GM21381 (cell line): ENCODE results near the gene TMEM272.
A peak's percentile ranks its signal among the peaks of the same experiment; 100 is the strongest.

ENCODE experiments used
- ATAC-seq: cut with Tn5 transposase; IDR thresholded peaks from one replicate; pipeline ENCODE4 v1.9.1; 2021; ENCODE audit warnings: mild to moderate bottlenecking, moderate library complexity; ENCODE audit not compliant: unreplicated experiment

The TMEM272 gene

DNA sequence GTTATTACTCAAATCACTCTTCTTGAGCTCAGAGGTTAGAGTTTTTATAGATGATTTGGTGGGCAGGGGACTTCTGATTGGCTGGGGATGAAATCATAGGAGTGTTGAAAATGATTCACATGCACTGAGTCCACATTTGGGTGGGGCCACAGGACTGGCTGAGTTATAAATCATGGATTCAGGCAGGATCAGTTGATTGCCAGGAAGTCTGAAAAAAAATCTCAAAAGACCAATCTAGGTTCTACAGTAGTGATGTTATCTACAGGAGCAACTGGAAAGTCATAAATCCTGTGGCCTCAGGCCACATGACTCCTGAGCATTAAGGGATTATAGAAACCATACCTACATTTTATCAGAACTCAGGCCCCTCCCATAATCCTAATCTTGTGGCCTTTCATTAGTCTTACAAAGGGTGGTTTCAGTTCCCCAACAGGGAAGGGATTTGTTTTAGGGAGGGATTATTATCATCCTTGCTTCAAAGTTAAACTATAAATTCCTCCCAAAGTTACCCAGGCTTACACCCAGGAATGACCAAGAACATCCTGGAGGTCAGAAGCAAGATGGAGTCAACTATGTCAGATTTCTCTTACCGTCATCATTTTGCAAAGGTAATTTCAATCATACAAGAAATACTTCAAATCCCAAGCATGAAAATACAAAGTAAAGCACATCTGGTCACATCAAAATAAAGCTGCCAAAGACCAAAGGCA lies 11.2 kb upstream of the TMEM272 start:
- no peak for ATAC-seq

DNA sequence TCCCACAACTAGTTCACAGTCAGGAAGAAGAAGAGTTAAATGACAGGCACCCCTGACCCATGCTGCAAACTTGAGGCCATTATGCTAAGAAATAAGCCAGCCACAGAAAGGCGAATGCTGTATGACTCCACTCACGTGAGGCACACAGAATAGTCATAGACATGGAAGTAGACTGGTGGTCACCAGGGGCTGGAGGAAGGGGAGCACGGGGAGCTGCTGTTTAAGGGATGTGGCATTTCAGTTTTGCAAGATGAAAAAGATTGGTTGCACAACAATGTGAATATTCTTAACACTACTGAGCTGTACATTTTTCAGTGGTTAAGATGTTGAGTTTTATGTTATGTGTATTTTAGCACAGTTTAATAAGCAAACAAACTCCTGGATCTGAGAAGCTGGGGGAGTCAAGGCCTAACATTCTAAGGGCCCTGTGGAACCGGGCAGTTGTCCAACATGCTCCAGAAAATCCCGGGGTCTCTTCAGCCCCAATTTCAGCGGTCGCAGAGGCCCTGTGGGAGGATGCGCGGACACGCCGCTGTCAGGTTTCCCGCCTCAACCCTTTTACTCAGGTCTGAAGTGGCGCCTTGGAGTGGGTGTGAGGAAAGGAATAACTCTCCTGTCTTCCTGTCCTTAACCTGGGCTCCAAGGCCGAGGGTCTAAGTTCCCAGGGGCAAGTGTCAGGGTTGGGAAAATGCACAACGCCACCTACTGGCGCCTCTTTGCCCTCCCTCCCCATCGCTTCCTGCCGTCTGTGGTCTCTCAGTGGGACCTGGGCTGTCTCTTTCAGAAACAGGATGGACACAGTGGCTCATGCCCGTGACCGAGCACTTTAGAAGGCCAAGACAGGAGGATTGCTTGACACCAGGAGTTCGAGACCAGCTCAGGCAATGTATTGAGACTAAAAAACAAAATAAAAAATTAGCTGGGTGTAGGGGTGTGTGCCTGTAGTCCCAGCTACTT lies 4.4 kb upstream of the TMEM272 start:
- no peak for ATAC-seq

DNA sequence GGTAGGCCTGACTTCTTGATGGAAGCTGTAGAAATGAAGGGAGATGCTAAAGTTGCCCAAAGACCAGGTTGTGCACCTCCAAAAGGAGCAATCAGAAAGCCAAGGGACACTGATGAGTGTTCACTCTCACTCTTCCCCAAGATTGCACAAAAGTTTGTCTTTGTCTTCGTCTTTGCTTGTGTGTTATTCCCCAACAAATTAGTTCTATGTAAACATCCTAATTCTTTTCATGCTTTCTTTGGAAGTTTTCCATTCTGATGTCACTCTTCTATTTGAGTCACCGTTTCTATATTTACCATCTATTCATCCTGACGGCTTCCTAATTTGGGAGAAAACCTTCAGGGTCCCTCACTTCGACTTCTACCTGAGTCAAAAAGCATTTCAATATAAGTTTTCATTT lies 3.7 kb upstream of the TMEM272 start:
- ATAC-seq: no peak

DNA sequence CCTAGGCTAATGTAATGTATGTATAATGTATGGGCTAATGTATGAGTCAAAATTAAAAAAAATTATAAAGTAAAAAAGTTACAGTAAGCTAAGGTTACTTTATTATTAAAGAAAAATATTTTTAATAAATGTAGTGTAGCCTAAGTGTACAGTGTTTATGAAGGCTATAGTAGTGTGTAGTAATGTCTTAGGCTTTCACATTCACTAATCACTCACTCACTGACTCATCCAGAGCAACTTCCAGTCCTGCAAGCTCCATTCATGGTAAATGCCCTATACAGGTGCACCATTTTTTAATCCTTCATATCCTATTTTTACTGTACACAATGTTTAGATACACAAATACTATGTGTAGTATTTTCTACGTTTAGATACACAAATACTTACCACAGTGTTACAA lies 1.8 kb upstream of the TMEM272 start:
- no peak for ATAC-seq

DNA sequence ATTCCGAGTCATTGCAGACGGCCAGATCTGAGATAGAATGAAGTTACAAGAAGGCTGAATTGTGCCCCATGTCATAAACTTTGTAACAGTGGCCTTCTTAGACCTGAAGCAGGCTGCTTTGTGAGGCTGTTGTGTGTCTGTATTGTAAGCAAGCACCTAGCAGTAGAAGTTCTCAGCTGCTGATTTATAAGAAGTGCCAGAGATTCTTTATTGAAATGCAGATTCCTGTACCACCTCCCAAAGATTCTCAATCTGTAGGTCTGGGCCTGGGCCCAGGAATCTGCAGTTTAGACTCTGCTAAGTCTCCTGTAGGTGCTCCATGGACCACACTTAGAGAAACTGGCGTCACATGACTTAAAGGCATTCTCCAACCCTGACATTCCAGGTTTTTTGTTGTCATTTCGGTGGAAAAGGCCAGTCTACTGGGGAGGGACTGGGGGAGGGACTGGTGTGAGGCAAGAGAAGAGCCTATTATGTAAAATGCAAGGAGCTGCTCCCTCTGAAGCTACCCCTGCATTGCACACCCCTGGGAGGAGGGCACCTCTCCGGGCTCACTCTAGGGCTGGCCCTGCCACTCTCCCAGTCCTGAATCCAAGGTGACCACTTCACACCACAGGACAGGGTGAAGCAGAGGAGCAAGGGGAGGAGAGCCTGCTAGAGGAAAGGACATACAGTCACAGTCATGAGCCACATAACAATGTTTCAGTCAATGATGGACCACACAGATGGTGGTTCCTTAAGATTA lies 769 bp upstream of the TMEM272 start:
- ATAC-seq: no peak

DNA sequence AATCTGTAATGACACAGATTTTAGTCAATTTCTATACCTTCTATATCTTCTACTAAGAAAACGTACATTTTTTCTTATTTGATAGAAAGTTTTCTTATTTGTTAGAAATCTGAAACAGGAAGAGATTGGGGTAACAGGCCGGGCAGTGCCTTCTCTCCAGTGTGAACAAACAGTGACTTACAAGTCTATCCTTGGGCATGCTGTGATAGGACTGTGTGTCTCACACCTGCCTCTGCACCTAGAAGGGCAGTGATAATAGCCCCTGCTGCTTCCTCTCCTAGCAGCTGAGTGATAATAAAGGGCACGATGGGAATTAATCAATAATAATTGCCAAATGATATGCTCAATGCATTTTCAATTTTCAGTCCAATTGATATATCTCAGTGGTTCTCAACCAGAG lies 1.4 kb downstream of the TMEM272 start:
- ATAC-seq: no peak

DNA sequence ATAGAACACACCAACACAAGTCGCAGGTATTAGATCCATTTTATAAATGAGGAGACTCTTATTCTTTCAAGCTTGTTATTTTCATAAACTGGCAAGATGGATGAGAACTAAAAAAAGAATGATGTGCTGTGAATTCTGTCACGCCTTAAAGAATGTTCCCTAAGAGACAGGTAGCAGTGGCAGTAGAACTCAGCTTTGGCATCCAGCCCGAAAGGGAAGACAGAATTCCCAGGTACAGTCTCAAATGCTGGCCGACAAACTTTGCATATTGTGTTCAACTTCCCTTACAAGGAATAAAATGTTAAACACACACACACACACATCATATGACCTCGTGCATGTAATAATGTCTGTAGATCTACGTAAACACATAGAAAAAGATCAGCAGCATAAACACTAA lies 3.2 kb downstream of the TMEM272 start:
- no peak for ATAC-seq

DNA sequence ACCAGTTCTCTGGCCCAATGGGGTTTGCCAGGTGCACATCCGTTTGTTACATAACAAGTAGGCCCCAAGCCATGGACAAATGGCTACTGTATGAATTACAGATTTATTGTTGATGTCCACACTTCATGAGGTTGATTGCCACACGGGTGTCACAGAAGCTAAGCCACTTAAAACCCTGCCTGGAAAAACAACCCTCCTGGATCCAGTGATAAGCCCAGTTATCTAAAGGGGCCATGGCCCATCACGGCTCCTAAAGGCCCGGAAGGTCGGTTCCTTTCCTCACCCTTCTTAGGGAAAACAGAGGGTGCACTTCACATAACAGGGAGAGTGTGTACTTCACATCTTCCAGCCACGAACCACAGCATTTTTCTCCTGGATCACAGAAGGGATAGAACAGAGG lies 4.1 kb downstream of the TMEM272 start:
- ATAC-seq: no peak

DNA sequence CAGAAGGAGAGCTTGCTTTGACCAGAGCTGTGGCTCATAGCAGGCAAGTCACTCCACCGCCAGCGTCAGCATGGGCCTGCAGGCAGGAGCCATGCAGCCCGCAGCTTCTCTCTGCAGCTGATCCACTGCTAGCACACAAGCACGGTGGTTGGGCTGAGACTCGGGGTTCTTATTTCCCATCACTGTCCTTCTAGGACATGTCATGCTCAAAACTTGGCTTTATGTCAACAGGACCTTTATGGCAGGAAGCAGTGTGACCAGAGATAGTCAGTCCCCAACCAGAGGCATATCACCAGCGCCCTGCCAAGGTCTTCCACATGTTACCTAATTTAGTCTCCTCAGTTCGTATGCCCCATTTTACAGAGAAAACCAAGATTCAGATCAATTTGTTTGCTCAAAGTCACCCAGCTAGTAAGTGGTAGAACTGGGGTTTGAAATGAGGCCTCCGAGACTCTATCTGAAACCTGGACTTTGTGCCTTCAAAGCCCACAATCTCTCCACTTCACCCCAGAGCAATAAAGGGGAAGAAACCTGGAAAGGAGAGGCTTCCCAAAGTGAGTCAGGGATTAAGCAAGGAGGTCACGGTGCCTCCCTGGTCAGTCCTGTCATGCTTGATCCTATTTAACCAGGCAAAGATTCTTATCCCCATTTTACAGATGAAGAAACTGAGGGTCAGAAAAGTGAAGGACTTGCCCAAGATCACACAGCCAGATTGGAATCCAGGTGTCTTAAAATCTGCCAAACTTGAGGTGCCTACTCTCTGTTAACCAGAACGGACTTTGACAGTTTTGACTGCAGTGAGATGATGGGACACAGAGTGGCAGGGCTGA lies 5.1 kb downstream of the TMEM272 start:
- ATAC-seq: no peak

DNA sequence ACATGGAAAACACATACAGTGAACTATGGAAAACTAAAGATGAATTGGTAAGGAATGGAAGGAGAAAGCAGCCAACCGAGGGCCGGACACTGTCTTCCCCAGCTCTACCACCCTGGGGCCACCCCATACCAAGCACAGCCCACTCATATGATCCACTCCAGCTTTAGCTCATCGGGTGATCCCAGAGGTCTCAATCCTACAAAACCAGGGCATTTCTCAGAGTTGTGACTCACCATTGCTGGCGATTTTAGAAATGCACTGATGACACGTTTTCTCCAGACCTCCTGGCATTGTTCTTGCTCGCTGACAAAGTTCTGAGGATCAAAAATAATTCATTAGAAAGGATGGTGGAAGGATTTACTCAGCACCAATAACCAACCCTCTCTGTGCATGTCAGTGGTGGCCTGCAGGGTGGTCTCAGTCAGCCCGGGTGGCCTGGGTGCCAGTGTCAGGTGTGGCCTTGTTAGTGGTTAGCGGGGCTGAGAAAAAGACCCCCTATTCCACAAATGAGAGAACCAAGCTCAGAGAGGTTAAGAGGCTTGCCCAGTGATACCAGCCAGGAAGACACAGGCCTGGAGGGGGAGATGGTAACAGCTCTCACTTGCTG lies 6.6 kb downstream of the TMEM272 start:
- no peak for ATAC-seq

DNA sequence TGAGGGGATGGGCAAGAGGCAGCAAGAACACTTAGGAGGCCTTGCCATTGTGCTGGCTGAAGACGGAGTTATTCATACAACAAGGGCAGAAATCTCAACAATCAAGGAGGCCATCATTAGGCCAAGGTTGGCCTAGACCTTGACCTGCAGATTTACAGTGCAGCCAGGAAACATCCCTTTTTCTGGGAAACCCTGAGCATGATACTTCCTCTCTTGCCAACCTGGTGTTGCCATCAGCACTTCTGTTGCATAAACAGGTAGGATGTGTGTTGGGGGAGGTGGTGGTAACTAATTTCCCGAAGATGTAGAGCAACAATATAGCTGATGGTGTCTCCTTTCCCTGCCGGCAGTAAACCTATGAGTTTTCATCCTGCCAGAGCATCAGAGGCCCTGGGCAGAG lies 8.0 kb downstream of the TMEM272 start:
- no peak for ATAC-seq

DNA sequence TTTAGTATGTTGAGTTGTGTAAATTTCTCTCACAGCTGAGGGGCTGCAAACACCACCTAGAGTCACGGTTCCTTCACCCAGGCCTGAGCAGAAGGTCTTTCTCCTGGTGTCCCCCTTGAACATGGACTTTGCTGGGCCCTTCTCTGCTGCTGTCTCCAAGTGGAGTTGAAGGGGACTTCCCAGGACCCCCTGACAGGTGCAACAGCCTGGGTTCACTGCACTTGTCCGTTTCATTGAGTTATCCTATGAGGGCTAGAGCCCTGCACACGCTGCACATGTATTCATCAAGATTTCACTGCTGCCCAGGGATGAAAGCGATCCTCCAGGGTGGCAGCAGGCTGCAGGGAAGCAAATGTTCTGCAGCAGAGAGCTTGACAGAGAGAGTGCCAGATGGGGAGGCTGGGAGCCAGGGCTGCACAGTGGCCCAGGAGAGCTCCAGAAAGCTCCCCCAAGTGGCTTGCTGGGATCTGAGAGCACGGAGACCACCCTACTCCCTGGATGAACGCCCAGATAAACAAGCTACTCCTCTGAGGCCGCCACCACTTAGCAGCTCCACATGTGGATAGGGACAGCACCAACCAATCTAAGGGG lies 10.3 kb downstream of the TMEM272 start:
- ATAC-seq: no peak

DNA sequence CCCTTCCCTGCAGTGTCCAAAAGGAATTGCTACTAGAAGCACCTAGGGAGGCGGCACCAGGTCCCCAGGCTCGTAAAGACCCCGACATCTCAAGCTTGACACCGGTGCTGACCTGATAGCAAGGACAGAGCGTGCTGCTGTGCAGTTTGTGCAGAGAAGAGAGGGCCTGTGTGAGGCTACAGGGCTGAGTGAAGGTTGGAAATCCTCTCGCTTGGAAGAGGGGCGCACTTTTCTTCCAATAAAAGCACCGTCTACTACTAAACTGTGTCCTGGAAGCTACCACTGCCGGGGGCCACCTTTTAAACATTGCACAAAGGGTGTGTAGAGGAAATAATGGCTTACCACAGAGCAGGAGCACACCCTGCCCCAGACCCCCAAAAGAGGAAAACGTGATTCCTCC lies 11.0 kb downstream of the TMEM272 start:
- ATAC-seq: no peak

DNA sequence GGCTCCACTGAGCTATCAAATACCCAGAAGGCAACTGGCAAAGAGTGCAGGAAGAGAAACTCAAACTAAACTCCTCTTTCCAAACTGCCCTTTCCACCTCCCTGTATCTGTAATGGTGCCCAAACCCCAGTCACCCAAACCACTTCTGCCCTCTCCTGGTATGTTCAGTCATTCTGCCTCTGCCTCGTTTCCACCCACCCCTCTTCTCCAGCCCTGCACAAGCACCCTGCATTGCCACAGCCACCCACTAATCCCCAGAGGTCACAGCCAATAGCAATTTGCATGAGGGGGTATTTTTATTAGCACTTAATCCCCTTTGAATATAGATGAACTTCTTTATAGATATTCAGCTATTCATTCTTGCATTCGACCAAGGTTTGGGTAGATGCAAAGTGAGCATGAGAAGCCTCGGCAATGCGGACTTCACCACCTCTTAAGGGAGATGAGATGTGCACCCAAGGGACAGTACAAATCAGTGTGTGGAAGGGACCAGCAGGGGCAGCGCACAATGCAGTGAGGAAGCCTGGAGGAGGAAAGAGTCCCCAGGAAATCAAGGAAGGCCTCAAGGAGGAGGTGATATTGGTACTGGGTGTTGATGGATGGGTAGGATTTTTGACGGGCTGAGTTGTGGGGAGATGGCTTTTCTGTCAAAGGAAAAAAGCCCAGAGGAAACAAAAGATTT lies 12.4 kb downstream of the TMEM272 start:
- ATAC-seq: peak; percentile 74

DNA sequence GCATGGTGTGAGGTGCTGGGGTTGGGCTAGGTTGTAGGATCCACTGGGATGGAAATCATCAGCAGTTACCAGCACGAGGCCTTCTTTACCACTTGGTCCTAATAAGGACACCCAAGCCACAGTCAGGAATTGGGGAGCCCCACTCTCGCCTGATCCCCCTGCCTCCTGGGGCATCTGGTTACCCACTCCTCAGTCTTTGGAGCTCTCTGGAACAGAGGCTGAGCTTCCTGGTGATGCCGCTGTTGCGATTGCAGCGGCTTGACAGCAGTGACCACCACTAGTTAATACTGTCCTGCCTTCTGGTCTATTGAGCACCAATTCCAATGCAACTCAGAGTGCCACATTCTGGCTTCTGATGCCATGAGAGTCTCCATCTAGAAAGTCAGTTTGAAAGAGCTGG lies 13.5 kb downstream of the TMEM272 start:
- no peak for ATAC-seq

DNA sequence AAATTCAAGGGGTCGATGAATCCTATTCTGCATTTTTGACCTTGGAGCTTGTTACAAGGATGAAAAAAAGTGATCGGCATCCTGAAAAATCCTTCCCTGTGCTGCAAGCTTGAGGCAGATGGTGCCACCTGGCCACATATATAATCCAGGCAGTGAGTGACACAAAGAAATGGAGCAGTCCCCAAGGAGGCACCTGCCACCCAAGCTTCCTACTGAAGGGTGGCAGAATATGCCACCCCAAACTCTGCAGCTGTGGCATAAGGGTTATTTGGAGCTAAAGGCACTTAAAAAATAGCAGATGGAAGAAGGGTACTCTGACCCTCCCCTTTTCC lies 15.4 kb downstream of the TMEM272 start:
- ATAC-seq: no peak

DNA sequence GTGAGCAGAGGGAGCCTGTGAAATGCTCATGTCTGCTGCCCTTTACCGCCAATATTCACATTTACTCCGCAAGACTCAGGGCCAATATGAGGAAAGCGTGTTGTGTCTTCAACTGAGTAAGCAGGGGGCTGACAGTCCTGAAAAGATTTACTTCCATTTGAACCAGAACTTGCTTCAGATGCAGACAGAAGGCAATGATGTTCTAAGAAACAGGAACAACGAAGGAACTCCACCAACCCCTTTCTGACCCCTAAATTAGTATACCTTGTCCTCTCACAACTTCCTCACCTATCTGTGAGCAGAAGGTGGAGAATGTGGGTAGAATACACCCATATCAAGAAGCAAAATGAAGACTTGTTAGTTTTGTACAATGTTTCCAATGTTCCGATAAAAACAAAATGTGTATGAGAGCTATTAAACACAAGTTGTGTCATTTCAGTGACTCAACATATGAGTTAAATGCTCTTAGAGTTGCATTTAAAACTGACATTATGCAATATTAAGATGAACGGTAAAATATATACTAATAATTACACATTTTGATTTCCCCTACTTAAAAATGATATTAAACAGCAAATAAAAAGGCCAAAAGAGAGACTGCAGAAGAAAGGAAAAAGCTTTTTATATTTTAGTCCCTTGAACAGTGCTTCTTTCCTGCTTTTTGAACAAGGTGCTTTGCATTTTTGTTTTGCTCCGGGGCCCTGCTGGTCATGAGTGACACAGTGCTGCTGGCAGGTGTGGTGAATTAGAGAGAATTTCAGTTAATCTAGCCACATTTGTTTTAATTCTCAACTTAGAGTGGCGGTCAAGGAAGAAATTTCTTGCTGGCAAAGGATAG lies 16.0 kb downstream of the TMEM272 start:
- ATAC-seq: no peak

DNA sequence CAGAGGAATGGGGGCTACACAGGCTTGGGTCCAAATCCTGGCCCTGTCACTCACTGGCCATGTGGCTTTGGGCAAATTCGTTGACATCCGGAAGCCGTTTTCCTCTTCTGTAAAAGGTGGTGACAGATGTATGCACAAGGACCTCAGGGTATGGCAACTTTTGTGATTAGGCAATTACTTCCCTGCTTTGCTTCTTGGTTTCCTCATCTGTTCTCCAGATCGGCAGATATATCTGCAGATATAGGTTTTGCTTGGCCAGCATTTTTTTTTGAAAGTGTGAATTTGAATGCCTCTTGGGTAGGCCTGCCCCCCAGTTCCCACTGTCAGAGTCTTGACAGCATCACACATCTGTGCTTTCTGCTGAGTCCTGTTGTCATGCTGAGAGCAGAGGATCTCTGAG lies 17.7 kb downstream of the TMEM272 start:
- ATAC-seq: no peak

DNA sequence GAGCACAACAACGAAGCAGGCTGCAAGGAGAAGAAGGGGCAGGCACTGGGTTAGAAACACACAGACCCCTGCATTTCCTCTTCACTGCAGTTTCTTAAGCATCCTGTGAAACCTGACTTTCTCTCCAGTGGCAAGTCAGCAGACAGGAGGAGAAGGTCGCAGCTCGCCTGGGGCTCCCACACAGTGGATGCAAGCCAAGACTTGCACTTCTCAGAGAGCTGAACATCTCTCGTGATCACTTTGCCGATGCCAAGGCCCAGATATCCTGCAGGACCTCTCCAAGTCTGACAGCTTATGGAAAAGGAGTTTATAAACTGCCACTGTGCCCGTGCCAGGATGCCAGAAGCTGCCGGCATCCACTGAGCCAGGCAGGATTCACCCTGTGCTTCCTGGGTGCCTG lies 18.4 kb downstream of the TMEM272 start:
- no peak for ATAC-seq
